GM08714 (cell line): ENCODE results near the gene HYAL2.
A peak's percentile ranks its signal among the peaks of the same experiment; 100 is the strongest.

ENCODE experiments used
- H3K4me3 ChIP-seq: fragments of 200-500 bp; sonication (Bioruptor generic); 2 replicates; pipeline ENCODE4 v1.5.1; 2014; ENCODE audit warnings: mild to moderate bottlenecking, low read length, inconsistent platforms
- ZNF274 ChIP-seq: IDR thresholded peaks from 2 replicates; pipeline ENCODE4 v1.6.1; 2012; ENCODE audit warnings: mild to moderate bottlenecking, low read depth, low read length

The HYAL2 gene

GRCh38 chr3:50327943-50328691 is 5.6 kb upstream of the HYAL2 start, which contains the start of gene TUSC2:
TSS of gene TUSC2 (minus strand) at chr3:50328223. CDS start at chr3:50328099, 124 bp downstream.
- TF ChIP-seq ZNF274, result no peak
- H3K4me3 ChIP-seq, result peak within 1 kb of the TSS; percentile 94

GRCh38 chr3:50327129-50327528 is 4.6 kb upstream of the HYAL2 start:
- no peak for TF ChIP-seq ZNF274
- H3K4me3 ChIP-seq, result peak overlapping the region; percentile 94

- no peak for TF ChIP-seq ZNF274
- H3K4me3 ChIP-seq, result no peak overlapping the region
These were observed 3.6 kb upstream of the HYAL2 start for GRCh38 chr3:50326182-50326541.

GRCh38 chr3:50325497-50326181 is 3.1 kb upstream of the HYAL2 start:
- H3K4me3 ChIP-seq, result no peak overlapping the region
- no peak for TF ChIP-seq ZNF274

GRCh38 chr3:50325113-50325480 is 2.6 kb upstream of the HYAL2 start:
- no peak for TF ChIP-seq ZNF274
- H3K4me3 ChIP-seq, result no peak overlapping the region

- no peak for TF ChIP-seq ZNF274
- H3K4me3 ChIP-seq, result no peak overlapping the region
These were observed 2.0 kb upstream of the HYAL2 start for GRCh38 chr3:50324351-50325112.

- H3K4me3 ChIP-seq, result no peak overlapping the region
- no peak for TF ChIP-seq ZNF274
These were observed 1.2 kb upstream of the HYAL2 start for GRCh38 chr3:50323614-50324199.

GRCh38 chr3:50323092-50323600 is 601 bp upstream of the HYAL2 start:
- H3K4me3 ChIP-seq, result no peak overlapping the region
- TF ChIP-seq ZNF274, result no peak

- TF ChIP-seq ZNF274, result no peak
- H3K4me3 ChIP-seq, result peak overlapping the region; percentile 15; the same call in 1 of the 2 replicates
These were observed 495 bp downstream of the HYAL2 start for GRCh38 chr3:50322115-50322385.

- no peak for TF ChIP-seq ZNF274
- peak overlapping the region; percentile 91; the same call in 1 of the 2 replicates for H3K4me3 ChIP-seq
These were observed 1.0 kb downstream of the HYAL2 start for GRCh38 chr3:50321336-50322114.

- no peak for TF ChIP-seq ZNF274
These were observed 1.7 kb downstream of the HYAL2 start for GRCh38 chr3:50320853-50321335.

GRCh38 chr3:50319894-50320625 is 2.5 kb downstream of the HYAL2 start:
- TF ChIP-seq ZNF274, result no peak
- H3K4me3 ChIP-seq, result peak overlapping the region; percentile 91; the same call in 1 of the 2 replicates

More at GRCh38 chr3:50320853-50321335, 1.7 kb downstream of the HYAL2 start:
- peak overlapping the region; percentile 91 for H3K4me3 ChIP-seq

- no peak for TF ChIP-seq ZNF274
- no peak overlapping the region for H3K4me3 ChIP-seq
These were observed 3.2 kb downstream of the HYAL2 start for GRCh38 chr3:50319181-50319893.
